ENCODE measurements around the gene PLD6.
"Not testable (repeated sequence)": the region's sequence is repeated elsewhere in the genome, so short reads cannot be mapped to it uniquely, and the experiment has no call there.

The PLD6 gene, protein sequence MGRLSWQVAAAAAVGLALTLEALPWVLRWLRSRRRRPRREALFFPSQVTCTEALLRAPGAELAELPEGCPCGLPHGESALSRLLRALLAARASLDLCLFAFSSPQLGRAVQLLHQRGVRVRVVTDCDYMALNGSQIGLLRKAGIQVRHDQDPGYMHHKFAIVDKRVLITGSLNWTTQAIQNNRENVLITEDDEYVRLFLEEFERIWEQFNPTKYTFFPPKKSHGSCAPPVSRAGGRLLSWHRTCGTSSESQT

GRCh38 chr17:17206124-17206912, at the start of gene PLD6:
Gene PLD6, minus strand, starts transcription at chr17:17206333. Its CDS starts 47 bp downstream, at chr17:17206286.
- peak; percentile 29 for DNase-seq

DNA sequence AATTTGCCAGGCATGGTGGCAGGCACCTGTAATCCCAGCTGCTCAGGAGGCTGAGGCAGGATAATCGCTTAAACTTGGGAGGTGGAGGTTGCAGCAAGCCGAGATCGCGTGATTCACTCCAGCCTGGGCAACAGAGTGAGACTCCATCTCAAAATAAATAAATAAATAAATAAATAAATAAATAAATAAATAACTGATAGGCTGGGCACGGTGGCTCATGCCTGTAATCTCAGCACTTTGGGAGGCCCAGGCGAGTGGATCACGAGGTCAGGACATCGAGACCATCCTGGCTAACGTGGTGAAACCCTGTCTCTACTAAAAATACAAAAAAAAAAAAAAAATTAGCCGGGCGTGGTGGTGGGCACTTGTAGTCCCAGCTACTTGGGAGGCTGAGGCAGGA, 49.6 kb upstream of the PLD6 start:
- DNase-seq: not testable (repeated sequence)

DNA sequence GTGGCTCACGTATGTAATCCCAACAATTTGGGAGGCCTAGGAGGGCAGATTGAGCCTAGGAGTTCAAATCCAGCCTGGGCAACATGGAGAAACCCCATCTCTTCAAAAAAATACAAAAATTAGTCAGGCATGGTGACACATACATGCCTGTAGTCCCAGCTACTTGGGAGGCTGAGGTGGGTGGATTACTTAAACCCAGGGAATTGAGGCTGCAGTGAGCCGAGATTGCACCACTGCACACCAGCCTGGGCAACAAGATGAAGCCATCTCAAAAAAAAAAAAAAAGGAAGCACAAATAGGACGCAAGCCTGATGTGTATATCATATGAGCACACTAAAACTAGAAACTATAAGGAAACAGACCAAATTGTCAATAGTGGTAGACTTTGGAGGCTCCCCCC, 47.9 kb upstream of the PLD6 start:
- no peak for DNase-seq

GRCh38 chr17:17253406-17253805, 47.3 kb upstream of the PLD6 start:
- no peak for DNase-seq

GRCh38 chr17:17252149-17252661, 46.1 kb upstream of the PLD6 start:
- no peak for DNase-seq

GRCh38 chr17:17246879-17247278, 40.7 kb upstream of the PLD6 start:
- DNase-seq: no peak

GRCh38 chr17:17243163-17243562, 37.0 kb upstream of the PLD6 start:
- no peak for DNase-seq

GRCh38 chr17:17242246-17242645, 36.1 kb upstream of the PLD6 start:
- DNase-seq: no peak

- DNase-seq: no peak
Observed at GRCh38 chr17:17241656-17242055, 35.5 kb upstream of the PLD6 start.

- DNase-seq: no peak
Observed at GRCh38 chr17:17239832-17240231, 33.7 kb upstream of the PLD6 start.

DNA sequence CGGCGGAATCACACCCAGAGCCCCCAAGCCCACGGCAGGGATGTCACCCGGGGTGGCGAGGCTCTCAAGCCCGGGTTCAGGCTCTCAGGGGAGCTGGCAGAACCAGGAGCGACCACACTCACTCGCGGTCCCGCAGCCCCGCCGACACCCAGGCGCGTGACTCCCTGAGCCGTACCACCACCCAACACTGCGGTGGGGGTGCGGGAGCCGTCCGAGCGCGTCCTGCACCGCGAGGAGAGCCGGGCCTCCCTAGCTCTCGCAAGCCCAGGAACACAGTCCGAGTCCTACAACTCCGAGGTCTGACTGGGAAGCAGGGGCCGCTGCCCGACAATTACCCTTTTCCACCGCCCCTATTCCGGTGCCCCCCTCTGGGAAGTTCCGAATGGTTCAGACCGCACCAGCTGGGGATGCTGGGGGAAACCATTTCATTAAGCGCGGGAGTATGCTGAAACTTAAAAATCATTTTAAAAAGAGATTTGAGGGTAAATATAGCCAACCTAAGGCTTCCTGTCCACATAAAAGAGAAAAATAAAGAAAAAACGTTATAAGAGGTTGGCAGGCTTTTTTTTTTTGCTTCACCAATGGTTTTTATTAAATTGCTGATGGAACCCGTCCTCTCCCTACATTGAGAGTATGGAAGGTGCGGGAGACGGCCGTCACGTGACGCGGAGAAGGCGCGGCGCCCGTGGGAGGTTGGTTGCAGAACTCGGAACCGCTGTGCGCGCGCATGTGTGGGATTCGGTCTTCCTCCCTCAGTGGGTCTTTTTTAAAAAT, 31.1 kb upstream of the PLD6 start, which contains the start of gene FLCN:
Gene FLCN, minus strand, starts transcription at position 143 of the 774 bp plus-strand sequence. CDS start 9,031 bp downstream, outside the sequence.
- peak; percentile 84 for DNase-seq

DNA sequence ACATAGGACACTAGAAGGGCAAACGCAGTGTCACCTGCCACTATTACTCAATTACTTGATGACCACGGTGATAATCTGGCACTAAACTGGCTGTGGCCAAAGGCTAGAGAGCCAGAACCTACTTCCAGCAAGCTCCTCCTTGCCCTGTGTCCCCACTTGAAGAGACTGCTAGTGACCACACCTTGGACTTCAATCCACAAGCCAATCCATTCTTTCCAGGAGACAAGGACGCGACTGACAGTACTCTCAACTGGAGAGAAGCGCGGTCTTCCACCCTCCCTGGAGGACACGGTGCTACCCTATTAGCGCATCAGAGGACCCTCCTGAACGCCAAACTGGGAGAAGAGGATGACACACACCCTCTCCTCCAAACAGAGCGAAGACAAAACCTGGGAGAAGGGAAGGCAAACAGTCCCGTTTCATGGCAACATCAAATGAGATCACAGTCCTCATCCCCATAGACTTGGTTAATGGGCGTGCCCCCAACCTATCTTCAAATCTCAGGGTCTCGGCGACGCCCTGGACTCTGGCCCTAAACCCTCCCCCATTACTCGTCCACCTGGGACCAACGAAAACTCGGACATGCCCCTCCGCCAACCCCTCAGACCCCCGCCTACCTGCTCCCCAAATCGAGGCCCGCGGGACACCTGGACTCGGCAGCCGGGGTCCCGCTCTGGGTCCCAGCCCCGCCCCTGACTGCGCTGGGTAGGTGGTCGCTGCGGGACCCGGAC, 30.3 kb upstream of the PLD6 start:
- peak; percentile 34 for DNase-seq

GRCh38 chr17:17235212-17236174, 29.4 kb upstream of the PLD6 start:
- peak; percentile 35 for DNase-seq

DNA sequence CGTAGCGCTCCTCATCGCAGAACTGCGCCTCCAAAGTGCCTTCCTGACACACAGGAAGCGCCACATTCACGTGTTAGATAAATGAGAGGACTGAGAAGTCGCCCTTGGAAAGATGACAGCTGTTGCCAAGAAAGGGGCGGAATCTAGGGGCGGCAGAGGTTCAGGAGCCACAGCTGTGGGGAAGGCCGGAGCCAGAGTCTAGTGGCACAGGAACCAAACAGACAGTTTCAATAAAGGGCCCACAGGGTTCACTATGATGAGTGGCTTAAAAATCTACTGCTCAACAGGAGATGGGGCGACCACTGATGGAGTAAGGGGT, 26.1 kb upstream of the PLD6 start:
- no peak for DNase-seq

GRCh38 chr17:17231621-17232302, 25.6 kb upstream of the PLD6 start:
- DNase-seq: no peak

GRCh38 chr17:17229416-17230384, 23.6 kb upstream of the PLD6 start:
- no peak for DNase-seq

- no peak for DNase-seq
Observed at GRCh38 chr17:17228521-17229279, 22.6 kb upstream of the PLD6 start.

DNA sequence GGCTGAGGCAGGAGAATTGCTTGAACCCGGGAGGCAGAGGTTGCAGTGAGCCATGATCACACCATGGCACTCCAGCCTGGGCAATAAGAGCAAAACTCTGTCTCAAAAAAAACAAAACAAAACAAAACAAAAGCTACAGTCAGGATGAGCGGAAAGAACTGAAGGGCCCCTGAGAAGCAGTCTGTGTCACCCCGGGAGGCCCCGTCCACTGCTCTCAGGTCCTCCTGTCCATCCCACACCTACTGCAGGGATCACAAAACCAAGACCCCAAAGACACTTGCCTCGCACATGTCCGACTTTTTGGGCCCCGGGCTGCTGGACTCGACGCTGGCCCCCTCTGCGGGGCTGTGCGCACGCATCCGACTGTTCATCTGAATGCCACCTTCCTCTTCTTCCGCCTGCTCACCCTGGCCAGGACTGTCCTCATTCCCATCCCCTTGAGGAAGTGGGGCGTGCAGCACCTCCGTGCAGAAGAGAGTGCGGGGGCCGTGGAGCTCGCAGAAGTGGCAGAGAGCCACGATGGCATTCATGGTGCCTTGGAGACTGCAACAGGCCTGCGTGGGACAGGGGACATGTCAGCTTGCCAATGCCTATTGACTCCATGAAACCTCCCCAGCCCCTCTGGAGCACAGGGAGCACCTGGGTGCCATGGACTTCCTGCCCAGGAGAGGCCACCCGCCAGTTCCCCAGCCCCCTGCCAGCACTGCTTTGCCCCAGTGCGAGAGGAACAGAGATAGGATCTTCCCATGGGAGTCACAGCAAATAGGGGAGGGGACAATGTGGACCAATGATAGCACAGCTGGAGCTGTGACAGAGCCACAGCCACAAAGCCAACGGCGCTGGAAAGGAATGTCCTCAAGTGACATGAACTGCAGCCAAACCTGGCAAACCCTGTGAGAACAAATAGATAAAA, 21.7 kb upstream of the PLD6 start:
- no peak for DNase-seq

Data from HCEC 1CT (cell line).